HepG2 (cell line): Measurements from ENCODE around the gene PARP8. TPM values are rescaled to one million over a fixed set of nuclear protein-coding genes. Genes with fewer than 3 reads are reported as not detected.

ENCODE experiments used
- ATAC-seq: fragments of 200-7000 bp; cut with Tn5 transposase; 3 replicates; pipeline ENCODE4 v1.9.1; 2020; ENCODE audit warnings: mild to moderate bottlenecking, moderate library complexity
- BruUV-seq: library from RNA; stranded (reverse); fragments of 400-500 nt; replicated peaks from 2 replicates; lab custom pipeline; 2021; lab: Mats Ljungman, UMichigan
- CTCF ChIA-PET: fragments of 300-600 bp; formaldehyde crosslinking; extraction: SDS; loops from one replicate; lab custom pipeline; 2021; ENCODE audit warnings: low total read pairs, inconsistent platforms, low intra/inter-chr PET ratio; lab: Yijun Ruan, JAX
- POLR2A ChIA-PET: fragments of 350-600 bp; sonication (Branson Sonifier 250); formaldehyde crosslinking; loops from one replicate; lab custom pipeline; 2020; ENCODE audit warnings: antibody characterized with exemption, inconsistent platforms; lab: Yijun Ruan, JAX
- DNase-seq: peaks from one replicate; pipeline ENCODE4 v3.0.0-alpha.2; 2015; ENCODE audit warnings: low spot score
- FAIRE-seq: peaks from 3 replicates; lab custom pipeline; 2011; peaks lifted over from hg19 to GRCh38; lab: Jason Lieb, UNC
- H2AFZ ChIP-seq: one replicate; pipeline ENCODE4 v1.6.1; 2011; ENCODE audit warnings: low read length, inconsistent platforms
- H3K27ac ChIP-seq: fragments of 300-600 bp; 3 replicates; pipeline ENCODE4 v1.8.0; 2011; ENCODE audit warnings: mixed run types, mild to moderate bottlenecking, mixed read lengths, low read length, inconsistent platforms; ENCODE audit not compliant: insufficient read depth; ENCODE audit errors: extremely low read length
- H3K27me3 ChIP-seq, 2 experiments: fragments of 200-600 bp in 1 of 2; 2 replicates in 1 of 2; 3 replicates in 1 of 2; pipeline versions ENCODE4 v1.6.0 to v1.8.0; 2011; ENCODE audit warnings: low read length in 2 of 2, mild to moderate bottlenecking in 2 of 2, moderate library complexity in 2 of 2, inconsistent platforms in 1 of 2; ENCODE audit not compliant: insufficient read depth in 2 of 2, control insufficient read depth in 1 of 2
- H3K36me3 ChIP-seq, 2 experiments: fragments of 200-600 bp in 1 of 2; replicated peaks in 1 of 2; 2 replicates in 1 of 2; 3 replicates in 1 of 2; pipeline versions ENCODE4 v1.5.1 to v1.8.0; 2011; ENCODE audit warnings: low read length in 2 of 2, inconsistent platforms in 1 of 2; ENCODE audit not compliant: insufficient read depth in 2 of 2, control insufficient read depth in 1 of 2
- H3K4me1 ChIP-seq: 2 replicates; pipeline ENCODE4 v1.5.1; 2012; ENCODE audit warnings: low read length, inconsistent platforms; ENCODE audit not compliant: insufficient read depth
- H3K4me2 ChIP-seq: 2 replicates; pipeline ENCODE4 v1.6.0; 2011; ENCODE audit warnings: low read depth, low read length, inconsistent platforms
- H3K4me3 ChIP-seq, 3 experiments: fragments of 200-600 bp in 1 of 3; sonication (generic), shearing (Covaris generic) in 1 of 3; replicated peaks in 1 of 3; 2 replicates each; pipeline ENCODE4 v1.5.1; 2011 to 2016; ENCODE audit warnings: low read length in 3 of 3, inconsistent platforms in 2 of 3, low read depth in 2 of 3, mild to moderate bottlenecking in 2 of 3, control low read depth in 1 of 3, mixed read lengths in 1 of 3; ENCODE audit not compliant: insufficient read depth in 1 of 3
- H3K79me2 ChIP-seq: one replicate; pipeline ENCODE4 v1.6.1; 2011; ENCODE audit warnings: low read length, inconsistent platforms; ENCODE audit not compliant: insufficient read depth
- H3K9ac ChIP-seq: 2 replicates; pipeline ENCODE4 v1.6.0; 2011; ENCODE audit warnings: mild to moderate bottlenecking, low read depth, low read length, inconsistent platforms; ENCODE audit not compliant: insufficient read depth
- H3K9me3 ChIP-seq: 2 replicates; pipeline ENCODE4 v1.5.1; 2012; ENCODE audit warnings: mild to moderate bottlenecking, low read length
- H4K20me1 ChIP-seq: 2 replicates; pipeline ENCODE4 v1.6.0; 2011; ENCODE audit warnings: inconsistent platforms, mild to moderate bottlenecking, low read length, moderate library complexity; ENCODE audit not compliant: insufficient read depth
- IRF2 ChIP-seq: IDR thresholded peaks from 2 replicates; pipeline ENCODE4 v1.6.1; 2018; ENCODE audit warnings: missing genetic modification reagents, missing compliant biosample characterization
- IRX3 ChIP-seq: sonication (generic); formaldehyde crosslinking; IDR thresholded peaks from 2 replicates; pipeline ENCODE4 v1.8.1; 2023; ENCODE audit warnings: mild to moderate bottlenecking, low read depth, missing genetic modification reagents, borderline replicate concordance
- NFE2L2 ChIP-seq: fragments of 150-350 bp; IDR thresholded peaks from 2 replicates; pipeline ENCODE4 v1.6.1; 2014; ENCODE audit warnings: low read length
- NFYC ChIP-seq: IDR thresholded peaks from 2 replicates; pipeline ENCODE4 v1.6.1; 2016; ENCODE audit warnings: missing genetic modification reagents, missing compliant biosample characterization
- POLR2A ChIP-seq, 2 experiments: IDR thresholded peaks; 2 replicates each; pipeline ENCODE4 v1.6.1; 2011; ENCODE audit warnings: low read depth in 2 of 2, low read length in 2 of 2, mild to moderate bottlenecking in 1 of 2, moderate library complexity in 1 of 2; ENCODE audit not compliant: insufficient read depth in 1 of 2
- POLR2AphosphoS2 ChIP-seq: IDR thresholded peaks from 2 replicates; pipeline ENCODE4 v1.6.1; 2011; ENCODE audit warnings: low read depth, low read length, improper control_type of control experiment
- PTBP1 ChIP-seq: fragments of 200-400 bp; formaldehyde crosslinking; IDR thresholded peaks from 2 replicates; pipeline ENCODE4 v1.6.1; 2018; ENCODE audit warnings: low read length, low read depth; ENCODE audit not compliant: poor library complexity, severe bottlenecking
- SNAPC4 ChIP-seq: sonication (generic); formaldehyde crosslinking; IDR thresholded peaks from 2 replicates; pipeline ENCODE4 v1.4.0; 2020; ENCODE audit warnings: mild to moderate bottlenecking, missing genetic modification reagents
- ZNF251 ChIP-seq: sonication (generic); formaldehyde crosslinking; IDR thresholded peaks from 2 replicates; pipeline ENCODE4 v1.9.0; 2021; ENCODE audit warnings: mild to moderate bottlenecking, missing genetic modification reagents
- ZNF788 ChIP-seq: sonication (generic); formaldehyde crosslinking; IDR thresholded peaks from 2 replicates; pipeline ENCODE4 v1.5.0; 2020; ENCODE audit warnings: mild to moderate bottlenecking, missing genetic modification reagents, borderline replicate concordance
- WGBS: methylation state at CpG from one replicate; pipeline ENCODE4 v1.1.6; 2017; ENCODE audit warnings: low lambda C conversion rate; 5-methylcytosine and 5-hydroxymethylcytosine counted together
- in situ Hi-C: cut with HindIII; loops from 2 replicates; pipeline ENCODE4 v1.10.0; 2017; ENCODE audit warnings: low pct_unique_long_range_greater_than_20kb; ENCODE audit not compliant: extremely low pct_ligation_motif_present
- intact Hi-C: fragments of 100-400 bp; cut with micrococcal nuclease; formaldehyde crosslinking; loops from one replicate; pipeline ENCODE4 v1.10.0; 2022; ENCODE audit not compliant: unreplicated experiment
- polyA plus RNA-seq, 8 experiments: library from polyadenylated mRNA; depleted of rRNA in 3 of 8; stranded (reverse) in 7 of 8; unstranded in 1 of 8; fragments of >200 nt; fragmentation: Illumina TruSeq in 4 of 8; extraction: Trizol in 4 of 8; gene quantifications; 2 replicates each; pipeline versions ENCODE4 v1.2.1 to v1.2.3, GENCODE V29; 2011 to 2016; ENCODE audit warnings: low read depth in 4 of 8, missing spikeins in 1 of 8, mixed read lengths in 1 of 8; ENCODE audit not compliant: insufficient read depth in 1 of 8
- total RNA-seq, 5 experiments: library from RNA; depleted of rRNA; stranded (reverse); fragments of >200 nt; fragmentation: Illumina TruSeq; extraction: Trizol; gene quantifications; 2 replicates each; pipeline ENCODE4 v1.2.3, GENCODE V29; 2016; ENCODE audit warnings: low read depth in 1 of 5

Gene PARP8
- total and polyA plus RNA-seq, 2 of the 13 experiments (the other 11 are each of a cell fraction or from before 2014, with no cell fraction given), result 0.11 to 0.29 TPM

GRCh38 chr5:50867140-50867539 is 200.7 kb downstream of the PARP8 start:
- ATAC-seq (no peak), DNase-seq (no peak), FAIRE-seq (no peak)
- in situ Hi-C loops (no loop called here), intact Hi-C loops (no loop called here)
- no peak overlapping the region for H2AFZ ChIP-seq
- H3K79me2 ChIP-seq, result no peaks in the 10 kb centered on the region
- H3K27ac ChIP-seq, result no peak overlapping the region
- H3K9ac ChIP-seq, result no peak overlapping the region
- POLR2A ChIA-PET, result no interaction called here
- no peaks in the 10 kb centered on the region for H3K9me3 ChIP-seq
- H3K36me3 ChIP-seq, result no peaks in the 10 kb centered on the region
- no peaks in the 10 kb centered on the region for H3K4me1 ChIP-seq
- TF ChIP-seq POLR2A (IDR thresholded peaks at IDR 0.05; ENCODE audit: insufficient read depth in 1 of 2, low read depth in 2 of 2, low read length in 2 of 2) (no peak), SNAPC4 (CRISPR knock-in tag) (no peak), ZNF251 (CRISPR knock-in tag) (no peak), NFE2L2 (no peak), ZNF788 (CRISPR knock-in tag) (no peak), IRF2 (no peak), PTBP1 (no peak), POLR2AphosphoS2 (no peak), IRX3 (no peak), NFYC (CRISPR knock-in tag) (no peak)
- no peak overlapping the region for H3K4me3 ChIP-seq
- H3K4me2 ChIP-seq, result no peak overlapping the region
- CTCF ChIA-PET, result no interaction called here
- no TSS peak for BruUV-seq
- H4K20me1 ChIP-seq, result no peaks in the 10 kb centered on the region
- whole genome bisulfite sequencing, result 0% methylated on average over 3 of the region's 3 CpGs
- no peaks in the 10 kb centered on the region for H3K27me3 ChIP-seq
